Adipocyte (in vitro differentiated cells): Measurements from ENCODE around the gene TMEM154.
A peak's percentile ranks its signal among the peaks of the same experiment; 100 is the strongest.
"Not testable (repeated sequence)": the region's sequence is repeated elsewhere in the genome, so short reads cannot be mapped to it uniquely, and the experiment has no call there.

ENCODE experiments used
- DNase-seq: peaks from one replicate; pipeline ENCODE4 v3.0.0-alpha.2; 2015; ENCODE audit warnings: low read depth
- H3K27me3 ChIP-seq: replicated peaks from 2 replicates; pipeline ENCODE4 v1.7.0; 2013; ENCODE audit warnings: mild to moderate bottlenecking, low read length, moderate library complexity; ENCODE audit not compliant: control insufficient read depth, insufficient read depth
- H3K36me3 ChIP-seq: 2 replicates; pipeline ENCODE4 v1.7.0; 2013; ENCODE audit warnings: low read length, mild to moderate bottlenecking, moderate library complexity; ENCODE audit not compliant: control insufficient read depth, insufficient read depth, severe bottlenecking
- H3K4me1 ChIP-seq: 2 replicates; pipeline ENCODE4 v1.7.0; 2013; ENCODE audit warnings: mild to moderate bottlenecking, low read length, moderate library complexity; ENCODE audit not compliant: control insufficient read depth, insufficient read depth
- H3K4me3 ChIP-seq: 2 replicates; pipeline ENCODE4 v1.7.0; 2013; ENCODE audit warnings: mild to moderate bottlenecking, low read length, moderate library complexity
- H3K9ac ChIP-seq: 2 replicates; pipeline ENCODE4 v1.7.0; 2013; ENCODE audit warnings: mild to moderate bottlenecking, low read length, moderate library complexity
- H3K9me3 ChIP-seq: 2 replicates; pipeline ENCODE4 v1.7.0; 2013; ENCODE audit warnings: mild to moderate bottlenecking, low read length, moderate library complexity; ENCODE audit not compliant: control insufficient read depth

Gene TMEM154

GRCh38 chr4:152664067-152664378, 15.8 kb downstream of the TMEM154 start:
- not testable (repeated sequence) for H3K9me3 ChIP-seq, H3K36me3 ChIP-seq, H3K4me1 ChIP-seq, H3K9ac ChIP-seq, H3K27me3 ChIP-seq, DNase-seq, H3K4me3 ChIP-seq

- DNase-seq = peak; percentile 3
- Histone ChIP-seq H3K9ac (no peak overlapping the region), H3K36me3 (no peaks in the 10 kb centered on the region), H3K4me1 (no peaks in the 10 kb centered on the region), H3K9me3 (peaks cover 1% of the 10 kb centered on the region), H3K4me3 (no peak overlapping the region), H3K27me3 (no peaks in the 10 kb centered on the region)
These were observed 16.4 kb downstream of the TMEM154 start for GRCh38 chr4:152663203-152664066.

GRCh38 chr4:152661649-152662048, 18.1 kb downstream of the TMEM154 start:
- no peaks in the 10 kb centered on the region for H3K36me3 ChIP-seq
- H3K4me3 ChIP-seq = no peak overlapping the region
- H3K27me3 ChIP-seq = no peaks in the 10 kb centered on the region
- no peak overlapping the region for H3K9ac ChIP-seq
- H3K9me3 ChIP-seq = peaks cover 19% of the 10 kb centered on the region
- no peaks in the 10 kb centered on the region for H3K4me1 ChIP-seq
- DNase-seq = no peak

- Histone ChIP-seq H3K36me3 (no peaks in the 10 kb centered on the region), H3K9ac (no peak overlapping the region), H3K4me1 (no peaks in the 10 kb centered on the region), H3K4me3 (no peak overlapping the region), H3K27me3 (no peaks in the 10 kb centered on the region), H3K9me3 (peaks cover 19% of the 10 kb centered on the region)
- no peak for DNase-seq
These were observed 19.3 kb downstream of the TMEM154 start for GRCh38 chr4:152660526-152660925.

- H3K9ac ChIP-seq = no peak overlapping the region
- no peaks in the 10 kb centered on the region for H3K4me1 ChIP-seq
- peaks cover 19% of the 10 kb centered on the region for H3K9me3 ChIP-seq
- no peaks in the 10 kb centered on the region for H3K27me3 ChIP-seq
- H3K36me3 ChIP-seq = no peaks in the 10 kb centered on the region
- DNase-seq = no peak
- H3K4me3 ChIP-seq = no peak overlapping the region
These were observed 20.0 kb downstream of the TMEM154 start for GRCh38 chr4:152659806-152660205.

- Histone ChIP-seq H3K9ac (no peak overlapping the region), H3K9me3 (peaks cover 19% of the 10 kb centered on the region), H3K4me3 (no peak overlapping the region), H3K4me1 (no peaks in the 10 kb centered on the region), H3K27me3 (no peaks in the 10 kb centered on the region), H3K36me3 (no peaks in the 10 kb centered on the region)
- no peak for DNase-seq
These were observed 22.1 kb downstream of the TMEM154 start for GRCh38 chr4:152657657-152658056.

GRCh38 chr4:152655272-152656129, 24.3 kb downstream of the TMEM154 start:
- H3K36me3 ChIP-seq = no peaks in the 10 kb centered on the region
- H3K9me3 ChIP-seq = peaks cover 19% of the 10 kb centered on the region
- H3K9ac ChIP-seq = no peak overlapping the region
- no peaks in the 10 kb centered on the region for H3K4me1 ChIP-seq
- H3K4me3 ChIP-seq = no peak overlapping the region
- H3K27me3 ChIP-seq = no peaks in the 10 kb centered on the region
- DNase-seq = no peak

- Histone ChIP-seq H3K4me1 (no peaks in the 10 kb centered on the region), H3K4me3 (no peak overlapping the region), H3K36me3 (no peaks in the 10 kb centered on the region), H3K27me3 (no peaks in the 10 kb centered on the region), H3K9ac (no peak overlapping the region), H3K9me3 (peaks cover 4% of the 10 kb centered on the region)
- DNase-seq = no peak
These were observed 27.7 kb downstream of the TMEM154 start for GRCh38 chr4:152652102-152652501.

GRCh38 chr4:152651473-152652060, 28.2 kb downstream of the TMEM154 start:
- no peak for DNase-seq
- Histone ChIP-seq H3K4me3 (no peak overlapping the region), H3K4me1 (no peaks in the 10 kb centered on the region), H3K9me3 (no peaks in the 10 kb centered on the region), H3K27me3 (no peaks in the 10 kb centered on the region), H3K9ac (no peak overlapping the region), H3K36me3 (no peaks in the 10 kb centered on the region)

- H3K36me3 ChIP-seq = no peaks in the 10 kb centered on the region
These were observed 33.6 kb downstream of the TMEM154 start for GRCh38 chr4:152646221-152646620.

GRCh38 chr4:152644130-152644529, 35.7 kb downstream of the TMEM154 start:
- H3K36me3 ChIP-seq = no peaks in the 10 kb centered on the region
- no peak overlapping the region for H3K4me3 ChIP-seq
- no peaks in the 10 kb centered on the region for H3K9me3 ChIP-seq
- no peaks in the 10 kb centered on the region for H3K27me3 ChIP-seq
- DNase-seq = no peak
- no peak overlapping the region for H3K9ac ChIP-seq
- H3K4me1 ChIP-seq = no peaks in the 10 kb centered on the region

More at GRCh38 chr4:152646221-152646620, 33.6 kb downstream of the TMEM154 start:
- DNase-seq = no peak
- Histone ChIP-seq H3K4me1 (no peaks in the 10 kb centered on the region), H3K4me3 (no peak overlapping the region), H3K9ac (no peak overlapping the region), H3K9me3 (no peaks in the 10 kb centered on the region), H3K27me3 (no peaks in the 10 kb centered on the region)
